HEK293T (cell line): Measurements from ENCODE around the gene PRKCB.

Experiments used
- ARNT ChIP-seq: fragments of 450-650 bp; IDR thresholded peaks from 2 replicates; pipeline ENCODE4 v1.6.1; 2017; ENCODE audit warnings: mild to moderate bottlenecking
- BHLHE40 ChIP-seq: fragments of 450-650 bp; IDR thresholded peaks from 2 replicates; pipeline ENCODE4 v1.6.1; 2016; ENCODE audit warnings: mild to moderate bottlenecking, moderate library complexity, borderline replicate concordance
- CTBP1 ChIP-seq: fragments of 450-650 bp; IDR thresholded peaks from 2 replicates; pipeline ENCODE4 v1.6.1; 2016; ENCODE audit warnings: borderline replicate concordance
- ELF4 ChIP-seq: fragments of 450-650 bp; IDR thresholded peaks from 2 replicates; pipeline ENCODE4 v1.6.1; 2017; ENCODE audit warnings: antibody characterized with exemption
- FOXK2 ChIP-seq: fragments of 450-650 bp; IDR thresholded peaks from 2 replicates; pipeline ENCODE4 v1.6.1; 2016; ENCODE audit warnings: mild to moderate bottlenecking
- HDGF ChIP-seq: fragments of 450-650 bp; IDR thresholded peaks from 2 replicates; pipeline ENCODE4 v1.6.1; 2017; ENCODE audit warnings: antibody characterized with exemption, borderline replicate concordance
- L3MBTL2 ChIP-seq: fragments of 450-650 bp; conservative IDR thresholded peaks from 2 replicates; pipeline ENCODE4 v1.6.1; 2016; ENCODE audit warnings: mild to moderate bottlenecking
- NFRKB ChIP-seq: fragments of 450-650 bp; IDR thresholded peaks from 2 replicates; pipeline ENCODE4 v1.6.1; 2016; ENCODE audit warnings: mild to moderate bottlenecking, moderate library complexity
- PKNOX1 ChIP-seq: fragments of 450-650 bp; IDR thresholded peaks from 2 replicates; pipeline ENCODE4 v1.6.1; 2016
- SP1 ChIP-seq: fragments of 450-650 bp; IDR thresholded peaks from 2 replicates; pipeline ENCODE4 v1.6.1; 2017
- ZNF384 ChIP-seq: fragments of 450-650 bp; IDR thresholded peaks from 2 replicates; pipeline ENCODE4 v1.6.1; 2016

DNA sequence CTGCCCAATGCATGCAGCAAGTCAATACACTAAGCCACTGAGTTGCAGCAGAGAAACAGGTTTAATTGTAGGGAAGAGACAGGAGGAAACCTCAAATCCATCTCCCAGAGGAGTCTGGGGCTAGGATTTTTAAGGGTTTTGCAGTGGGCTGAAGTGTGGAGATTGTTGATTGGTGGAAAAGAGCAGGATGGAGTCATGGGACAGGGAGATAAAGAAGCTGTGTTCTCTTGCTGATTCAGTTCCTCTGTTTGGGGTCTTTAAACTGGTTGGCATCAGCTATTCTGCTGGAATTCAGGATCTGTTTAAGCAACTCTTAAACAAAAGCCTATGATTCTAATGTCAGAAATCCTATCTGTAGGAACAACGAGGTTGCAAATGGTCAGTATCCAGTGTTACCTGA, 239.5 kb downstream of the PRKCB start:
- TF ChIP-seq NFRKB (no peak), HDGF (no peak), BHLHE40 (no peak), ARNT (no peak), PKNOX1 (no peak), SP1 (no peak), CTBP1 (no peak), ELF4 (no peak), ZNF384 (no peak), FOXK2 (no peak), L3MBTL2 (no peak)
